Raji (cell line): Measurements from ENCODE around the gene ECSIT.

Experiments
- POLR2A ChIP-seq: IDR thresholded peaks from 2 replicates; pipeline ENCODE4 v1.6.1; 2011; ENCODE audit warnings: low read depth, low read length, control low read depth; ENCODE audit not compliant: insufficient read depth

The ECSIT gene

GRCh38 chr19:11486661-11487503 lies 42.1 kb downstream of the ECSIT start:
- no peak for TF ChIP-seq POLR2A

GRCh38 chr19:11485245-11485837 lies 43.6 kb downstream of the ECSIT start:
- TF ChIP-seq POLR2A = no peak

DNA sequence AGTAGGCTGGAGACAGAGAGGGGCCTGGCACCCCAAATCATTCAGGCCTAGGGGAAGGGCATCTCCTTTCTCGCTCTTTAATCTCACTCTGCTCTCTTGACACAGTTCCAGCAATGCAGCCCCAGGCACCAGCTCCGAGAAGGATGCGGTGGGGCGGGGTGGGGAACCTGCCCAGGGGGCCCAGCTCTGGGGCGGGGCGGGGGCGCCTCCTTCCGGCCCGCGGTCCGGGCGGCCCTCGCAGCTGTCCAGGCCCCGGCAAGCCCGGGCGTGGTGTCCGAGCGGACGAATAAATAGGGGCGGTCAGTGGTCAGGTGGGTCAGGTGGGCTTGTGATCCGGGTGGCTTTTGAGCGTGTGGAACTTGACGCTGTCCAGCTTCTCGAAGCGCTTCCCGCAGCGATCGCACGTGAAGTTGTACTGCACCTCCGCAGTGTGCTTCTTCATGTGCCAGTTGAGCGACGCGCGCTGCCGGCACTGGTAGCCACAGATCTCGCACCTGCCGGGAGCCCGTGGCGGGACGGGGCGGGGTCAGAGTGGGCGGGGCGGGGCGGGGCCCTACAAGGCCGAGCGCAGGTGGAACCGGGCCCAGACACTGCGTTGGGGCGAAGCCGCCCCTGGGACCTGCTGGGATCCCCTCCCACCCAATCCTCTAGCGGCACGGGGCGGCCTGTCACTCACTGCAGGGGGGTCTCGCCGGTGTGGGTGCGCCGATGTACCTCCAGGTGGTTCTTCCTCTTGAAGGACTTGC lies 45.4 kb downstream of the ECSIT start:
- no peak for TF ChIP-seq POLR2A

GRCh38 chr19:11482384-11483050 lies 46.4 kb downstream of the ECSIT start:
- TF ChIP-seq POLR2A = peak; percentile 76

- TF ChIP-seq POLR2A = peak; percentile 88
Measured at GRCh38 chr19:11481534-11482383, 47.2 kb downstream of the ECSIT start.

- TF ChIP-seq POLR2A = no peak
Measured at GRCh38 chr19:11480715-11481533, 48.0 kb downstream of the ECSIT start, which contains the start of gene ELAVL3. Gene ELAVL3, minus strand, starts transcription at chr19:11481046. Its CDS starts 438 bp downstream, at chr19:11480608.

- no peak for TF ChIP-seq POLR2A
Measured at GRCh38 chr19:11479898-11480714, 48.8 kb downstream of the ECSIT start.

DNA sequence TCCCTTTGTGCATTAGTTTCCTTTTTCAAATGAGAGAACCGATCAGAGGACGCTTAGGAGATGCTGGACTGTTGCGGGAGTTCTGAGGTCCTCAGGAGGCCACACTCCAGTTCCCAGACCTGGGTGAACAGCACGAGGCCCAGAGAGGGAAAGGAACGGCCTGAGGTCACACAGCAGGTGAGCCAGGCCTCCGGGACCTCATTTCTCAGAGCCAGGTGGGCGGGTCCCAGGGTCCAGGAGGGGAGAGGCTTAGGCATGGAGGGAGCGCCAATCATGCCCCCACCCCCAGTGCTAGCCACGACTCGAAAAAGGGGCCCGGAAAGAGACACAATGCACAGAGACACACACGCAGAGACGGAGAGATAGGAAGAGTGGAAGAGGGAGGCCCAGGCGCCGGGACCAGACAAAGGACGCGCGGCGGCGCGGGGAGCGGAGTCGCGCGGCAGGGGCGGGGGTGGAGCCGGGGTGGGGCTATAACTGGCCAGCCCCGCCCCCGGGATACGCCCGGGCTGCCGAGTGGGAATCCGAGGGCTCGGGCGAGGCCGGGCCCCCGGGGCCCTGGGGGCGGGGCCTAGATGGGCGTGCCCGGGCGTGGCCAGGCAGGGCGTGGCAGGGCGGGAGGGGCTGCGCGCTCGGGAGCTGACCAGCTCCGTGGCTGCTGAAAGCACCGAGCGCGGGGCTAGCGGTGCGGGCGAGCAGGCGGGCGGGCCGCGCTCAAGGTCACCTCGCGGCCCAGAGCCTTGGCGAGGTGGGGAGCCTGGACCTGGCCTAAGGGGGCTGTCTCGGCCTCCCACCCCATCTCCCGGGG lies 49.6 kb downstream of the ECSIT start:
- TF ChIP-seq POLR2A = no peak

GRCh38 chr19:11478167-11479089 lies 50.5 kb downstream of the ECSIT start:
- TF ChIP-seq POLR2A = no peak

DNA sequence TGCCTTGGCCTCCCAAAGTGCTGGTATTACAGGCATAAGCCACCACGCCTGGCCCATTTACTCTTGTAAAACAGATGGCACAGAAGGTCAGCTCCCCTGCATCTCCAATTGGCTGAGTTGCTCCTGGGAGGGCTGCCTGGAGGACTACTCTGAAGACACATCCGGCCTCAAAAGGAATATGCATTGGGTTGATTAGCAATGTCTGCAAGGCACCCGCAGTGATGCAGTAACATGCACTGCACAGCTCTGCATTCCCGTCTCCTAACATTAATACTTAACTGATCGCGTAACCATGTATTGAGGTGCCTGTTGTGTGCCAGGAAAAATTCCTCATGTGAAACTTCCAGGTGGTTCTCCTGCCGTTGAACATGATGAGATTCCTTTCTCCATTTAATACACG lies 53.1 kb downstream of the ECSIT start:
- no peak for TF ChIP-seq POLR2A

DNA sequence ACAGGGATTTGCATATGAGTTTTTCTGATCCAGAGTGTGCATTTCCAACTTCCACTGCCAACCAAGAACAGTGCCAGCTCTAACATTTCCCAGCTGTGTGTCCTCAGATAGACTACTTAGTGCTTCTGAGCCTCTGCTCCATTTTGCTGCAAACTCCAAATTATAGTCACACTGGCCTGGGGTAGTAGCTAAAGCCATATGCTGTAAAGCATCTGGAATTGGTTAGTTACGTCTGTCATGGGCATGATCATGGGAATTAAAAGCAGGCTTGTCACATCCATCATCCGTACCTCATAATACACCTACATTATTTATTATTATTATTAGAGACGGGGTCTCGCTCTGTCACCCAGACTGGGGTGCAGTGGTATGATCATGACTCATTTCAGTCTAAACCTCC lies 55.2 kb downstream of the ECSIT start:
- no peak for TF ChIP-seq POLR2A
